HEK293T (cell line): ENCODE results near the gene DKK3.

ENCODE experiments used
- CTCF ChIA-PET: fragments of 350-600 bp; formaldehyde crosslinking; extraction: SDS; loops from one replicate; lab custom pipeline; 2021; ENCODE audit warnings: antibody characterized with exemption, inconsistent platforms; lab: Yijun Ruan, JAX
- POLR2A ChIA-PET: fragments of 350-600 bp; formaldehyde crosslinking; extraction: SDS; loops from one replicate; lab custom pipeline; 2020; ENCODE audit warnings: antibody characterized with exemption, inconsistent platforms; lab: Yijun Ruan, JAX
- DNase-seq: peaks from one replicate; pipeline ENCODE4 v3.0.0; 2012; ENCODE audit warnings: mixed read lengths; ENCODE audit errors: extremely low spot score
- ARNT ChIP-seq: fragments of 450-650 bp; IDR thresholded peaks from 2 replicates; pipeline ENCODE4 v1.6.1; 2017; ENCODE audit warnings: mild to moderate bottlenecking
- BHLHE40 ChIP-seq: fragments of 450-650 bp; IDR thresholded peaks from 2 replicates; pipeline ENCODE4 v1.6.1; 2016; ENCODE audit warnings: mild to moderate bottlenecking, moderate library complexity, borderline replicate concordance
- CTBP1 ChIP-seq: fragments of 450-650 bp; IDR thresholded peaks from 2 replicates; pipeline ENCODE4 v1.6.1; 2016; ENCODE audit warnings: borderline replicate concordance
- ELF4 ChIP-seq: fragments of 450-650 bp; IDR thresholded peaks from 2 replicates; pipeline ENCODE4 v1.6.1; 2017; ENCODE audit warnings: antibody characterized with exemption
- FOXA1 ChIP-seq: fragments of 450-650 bp; IDR thresholded peaks from 2 replicates; pipeline ENCODE4 v1.6.1; 2016; ENCODE audit warnings: mild to moderate bottlenecking
- FOXK2 ChIP-seq: fragments of 450-650 bp; IDR thresholded peaks from 2 replicates; pipeline ENCODE4 v1.6.1; 2016; ENCODE audit warnings: mild to moderate bottlenecking
- FOXM1 ChIP-seq: fragments of 450-650 bp; IDR thresholded peaks from 2 replicates; pipeline ENCODE4 v1.6.1; 2017; ENCODE audit warnings: mild to moderate bottlenecking, borderline replicate concordance
- HDGF ChIP-seq: fragments of 450-650 bp; IDR thresholded peaks from 2 replicates; pipeline ENCODE4 v1.6.1; 2017; ENCODE audit warnings: antibody characterized with exemption, borderline replicate concordance
- L3MBTL2 ChIP-seq: fragments of 450-650 bp; conservative IDR thresholded peaks from 2 replicates; pipeline ENCODE4 v1.6.1; 2016; ENCODE audit warnings: mild to moderate bottlenecking
- LEF1 ChIP-seq: fragments of 450-650 bp; IDR thresholded peaks from 2 replicates; pipeline ENCODE4 v1.6.1; 2017; ENCODE audit warnings: mild to moderate bottlenecking, borderline replicate concordance
- NFRKB ChIP-seq: fragments of 450-650 bp; IDR thresholded peaks from 2 replicates; pipeline ENCODE4 v1.6.1; 2016; ENCODE audit warnings: mild to moderate bottlenecking, moderate library complexity
- SP1 ChIP-seq: fragments of 450-650 bp; IDR thresholded peaks from 2 replicates; pipeline ENCODE4 v1.6.1; 2017
- SUZ12 ChIP-seq: fragments of 450-650 bp; IDR thresholded peaks from 2 replicates; pipeline ENCODE4 v1.6.1; 2016; ENCODE audit warnings: mild to moderate bottlenecking
- TARDBP ChIP-seq: fragments of 450-650 bp; IDR thresholded peaks from 2 replicates; pipeline ENCODE4 v1.6.1; 2016
- ZNF384 ChIP-seq: fragments of 450-650 bp; IDR thresholded peaks from 2 replicates; pipeline ENCODE4 v1.6.1; 2016
- TF ChIP-seq, protein P1 (sequence below): fragments of 450-650 bp; IDR thresholded peaks from 2 replicates; pipeline ENCODE4 v1.6.1; 2016

The DKK3 gene

DNA sequence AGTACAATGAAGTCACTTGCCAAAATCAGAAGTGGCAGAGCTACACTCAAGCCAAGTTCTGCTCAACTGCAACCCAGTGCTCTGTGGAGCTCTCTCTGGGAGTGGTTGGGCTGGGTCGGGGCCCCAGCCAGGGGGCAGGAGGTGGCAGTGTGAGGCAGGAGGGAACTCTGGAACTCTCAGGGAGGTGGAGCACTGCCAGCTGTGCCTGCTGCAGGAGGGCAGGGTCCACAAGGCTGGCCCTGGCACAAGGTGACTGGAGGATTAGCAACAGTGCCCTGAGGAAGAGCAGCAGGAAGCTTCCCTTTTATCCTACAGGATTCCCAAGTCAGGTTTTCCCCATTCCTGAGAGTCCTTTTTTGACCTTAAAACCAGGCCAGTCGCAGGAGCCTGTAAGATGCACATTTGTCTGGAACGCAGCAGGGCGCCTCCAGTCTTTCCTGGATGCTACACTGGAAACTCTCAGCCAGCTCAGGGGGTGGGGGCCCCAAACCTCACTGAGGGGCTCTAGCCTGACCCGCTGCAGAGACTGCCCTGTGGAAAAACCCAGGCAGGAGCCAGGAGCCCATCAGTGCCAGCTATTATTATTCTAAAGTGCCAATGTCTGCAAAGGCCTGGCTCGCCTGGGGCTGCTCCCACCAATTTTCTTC is 31.8 kb downstream of the DKK3 start:
- POLR2A ChIA-PET, result no interaction called here
- no peak for DNase-seq
- CTCF ChIA-PET, result interaction anchor here (0.6 to 1.4 kb wide), 2 partner anchors 10 to 16 kb away, joined by 3 to 4 read pairs; no protein-coding TSS in a partner anchor
- TF ChIP-seq TARDBP (no peak), FOXK2 (no peak), LEF1 (no peak), BHLHE40 (no peak), SP1 (no peak), CTBP1 (no peak), SUZ12 (no peak), ZNF384 (no peak), FOXA1 (no peak), FOXM1 (no peak)
- TF ChIP-seq, protein P1, sequence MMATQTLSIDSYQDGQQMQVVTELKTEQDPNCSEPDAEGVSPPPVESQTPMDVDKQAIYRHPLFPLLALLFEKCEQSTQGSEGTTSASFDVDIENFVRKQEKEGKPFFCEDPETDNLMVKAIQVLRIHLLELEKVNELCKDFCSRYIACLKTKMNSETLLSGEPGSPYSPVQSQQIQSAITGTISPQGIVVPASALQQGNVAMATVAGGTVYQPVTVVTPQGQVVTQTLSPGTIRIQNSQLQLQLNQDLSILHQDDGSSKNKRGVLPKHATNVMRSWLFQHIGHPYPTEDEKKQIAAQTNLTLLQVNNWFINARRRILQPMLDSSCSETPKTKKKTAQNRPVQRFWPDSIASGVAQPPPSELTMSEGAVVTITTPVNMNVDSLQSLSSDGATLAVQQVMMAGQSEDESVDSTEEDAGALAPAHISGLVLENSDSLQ, result no peak

DNA sequence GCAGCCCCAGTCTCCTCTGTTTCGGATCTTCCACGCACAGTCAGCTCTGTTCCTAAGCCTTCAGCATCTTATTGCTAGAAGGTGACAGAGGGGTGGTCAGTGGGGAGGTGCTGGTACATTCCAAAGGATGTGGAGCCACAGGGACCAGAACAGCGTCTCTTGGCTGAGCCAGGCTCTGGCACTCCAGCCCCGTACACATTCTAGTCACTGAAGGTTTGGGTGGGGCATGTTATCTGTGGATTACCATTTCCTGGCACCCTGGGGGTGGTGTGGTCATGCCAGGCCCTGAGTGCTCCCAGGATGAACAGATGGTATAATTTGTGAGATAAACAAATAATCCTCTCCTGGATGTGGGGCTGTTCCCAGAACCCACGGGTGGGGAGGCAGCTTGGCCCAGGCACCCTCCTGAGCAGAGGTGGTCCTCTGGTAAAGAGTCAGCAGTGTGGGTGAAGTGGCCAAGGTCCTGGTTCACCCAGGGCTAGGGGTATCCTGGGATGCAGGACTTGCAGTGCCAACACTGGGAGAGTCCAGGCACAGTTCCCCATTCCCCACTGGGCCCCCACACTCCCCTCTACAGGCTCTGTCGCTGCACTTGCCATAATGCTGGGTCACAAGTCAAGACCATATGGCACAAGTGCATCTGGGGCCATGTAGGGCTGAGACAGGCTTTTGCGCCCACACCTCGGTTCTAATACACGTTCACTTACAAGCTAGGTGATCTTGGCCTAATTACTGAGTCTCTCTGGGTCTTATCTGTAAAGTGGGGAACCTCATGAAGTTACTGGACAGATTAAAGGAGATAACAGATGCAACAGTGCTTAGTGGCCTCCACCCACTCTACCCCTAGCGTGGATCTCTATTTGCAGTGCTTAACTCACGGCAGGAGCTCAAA is 33.0 kb downstream of the DKK3 start:
- DNase-seq, result no peak
- ChIA-PET POLR2A (no interaction called here), CTCF (interaction anchor here (1.4 kb wide), 1 partner anchor 8 kb away, joined by 4 read pairs; no protein-coding TSS in a partner anchor)
- TF ChIP-seq ARNT (no peak), BHLHE40 (no peak)

DNA sequence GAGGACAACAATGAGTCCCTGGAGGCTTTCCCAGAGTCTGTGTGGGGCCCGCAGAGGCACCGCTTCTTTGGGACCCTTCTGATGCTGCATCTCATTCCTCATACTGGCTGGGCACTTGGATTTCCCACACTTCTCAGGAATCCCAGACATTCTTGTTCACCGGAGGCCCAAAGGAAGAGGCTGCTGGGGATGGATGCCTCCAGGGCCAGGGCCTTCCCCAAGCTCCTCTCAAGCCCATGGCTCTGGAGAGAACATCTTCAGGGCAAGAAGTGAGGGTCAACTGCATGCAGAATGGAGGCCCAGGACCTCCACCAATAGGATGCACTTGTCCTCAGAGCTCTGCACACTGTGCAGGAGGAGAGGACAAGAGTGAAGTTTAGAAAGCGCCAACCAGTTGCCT is 34.6 kb downstream of the DKK3 start:
- ChIA-PET POLR2A (no interaction called here), CTCF (no interaction called here)
- no peak for DNase-seq
- TF ChIP-seq TARDBP (no peak), SP1 (no peak), FOXA1 (no peak), LEF1 (no peak), HDGF (no peak), ARNT (no peak), BHLHE40 (no peak), FOXM1 (no peak), SUZ12 (no peak), FOXK2 (no peak), ZNF384 (no peak), NFRKB (no peak)
- TF ChIP-seq, protein P1, result no peak

DNA sequence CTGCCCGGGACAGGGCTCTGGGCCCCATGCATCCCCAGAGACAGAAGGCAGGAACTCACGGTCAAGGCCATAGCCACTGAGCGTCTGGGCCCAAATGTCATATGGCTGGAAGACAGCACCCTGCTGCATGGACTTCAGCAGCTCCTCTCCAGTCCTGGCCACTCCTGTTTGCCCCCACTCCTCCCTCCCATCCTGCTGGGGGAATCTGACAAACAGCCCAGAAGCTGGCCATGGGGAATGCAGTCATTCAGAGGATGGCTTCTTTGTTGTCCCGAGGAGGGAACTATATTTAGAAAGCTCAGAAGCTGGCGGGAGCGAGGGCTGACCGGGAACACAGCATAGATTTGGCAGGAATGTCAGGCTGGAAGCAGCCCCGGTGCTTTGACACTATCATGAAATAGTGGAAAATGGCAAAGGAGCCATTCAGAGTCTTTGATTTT is 35.0 kb downstream of the DKK3 start:
- ChIA-PET POLR2A (no interaction called here), CTCF (no interaction called here)
- DNase-seq, result no peak
- TF ChIP-seq NFRKB, result no peak
- TF ChIP-seq ARNT, result no peak

DNA sequence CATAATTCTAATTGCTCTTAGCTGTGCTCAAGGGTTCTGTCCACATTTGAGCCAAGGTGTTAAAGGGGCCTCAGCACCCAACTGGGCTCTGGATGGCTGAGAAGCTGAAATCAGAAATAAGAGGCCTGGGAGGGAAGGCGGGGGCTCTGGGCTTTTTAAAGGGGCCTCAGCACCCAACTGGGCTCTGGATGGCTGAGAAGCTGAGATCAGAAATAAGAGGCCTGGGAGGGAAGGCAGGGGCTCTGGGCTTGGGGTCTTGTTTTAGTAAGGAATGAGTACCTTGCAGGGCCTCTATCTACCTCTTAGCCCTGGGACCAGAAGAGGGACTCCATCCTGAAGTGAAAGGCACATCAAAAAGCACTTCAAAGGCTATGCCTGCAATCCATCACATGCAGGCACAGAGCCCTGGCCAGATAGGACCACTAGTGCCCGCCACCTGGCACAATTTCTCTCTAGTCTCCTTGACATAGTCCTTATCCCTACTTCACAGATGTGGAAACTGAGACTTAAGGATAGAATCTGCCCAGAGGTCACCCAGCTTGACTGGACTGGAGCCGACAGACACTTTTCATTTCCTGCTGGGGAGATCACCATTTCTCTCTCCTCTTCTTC is 35.6 kb downstream of the DKK3 start:
- POLR2A ChIA-PET, result no interaction called here
- no peak for DNase-seq
- CTCF ChIA-PET, result no interaction called here

More for the DNA sequence above, 35.6 kb downstream of the DKK3 start:
- no peak for TF ChIP-seq LEF1
- no peak for TF ChIP-seq CTBP1
- no peak for TF ChIP-seq SP1
- TF ChIP-seq SUZ12, result no peak
- no peak for TF ChIP-seq ARNT
- TF ChIP-seq ELF4, result no peak
- TF ChIP-seq L3MBTL2, result no peak
- no peak for TF ChIP-seq FOXA1
- no peak for TF ChIP-seq HDGF
- no peak for TF ChIP-seq ZNF384
- TF ChIP-seq, protein P1, result no peak
- no peak for TF ChIP-seq NFRKB
- TF ChIP-seq FOXK2, result no peak
- TF ChIP-seq TARDBP, result no peak
- TF ChIP-seq BHLHE40, result no peak
- no peak for TF ChIP-seq FOXM1
